Lower leg skin (tissue), 4 donors: ENCODE data around the gene USP48. TPM values are rescaled to one million over a fixed set of nuclear protein-coding genes. Genes with fewer than 3 reads are reported as not detected.

Source experiments
- DNase-seq, 2 donors: peaks; one replicate each; pipeline ENCODE4 v3.0.0-alpha.2; 2019; ENCODE audit warnings: low spot score in 2 of 2
- H3K4me3 ChIP-seq: fragments of 200-600 bp; sonication (generic); 2 replicates; pipeline ENCODE4 v1.5.1; 2017; ENCODE audit warnings: mild to moderate bottlenecking, low read depth; ENCODE audit not compliant: poor library complexity, severe bottlenecking
- CTCF ChIP-seq, 3 donors: fragments of 450-650 bp; IDR thresholded peaks; one replicate each; pipeline ENCODE4 v1.5.1; 2016; ENCODE audit warnings: antibody characterized with exemption in 3 of 3, mild to moderate bottlenecking in 3 of 3, moderate library complexity in 2 of 3
- POLR2A ChIP-seq, 2 donors: fragments of 450-650 bp; IDR thresholded peaks; one replicate each; pipeline ENCODE4 v1.6.1; 2016 to 2017; ENCODE audit warnings: antibody characterized with exemption in 2 of 2, mild to moderate bottlenecking in 1 of 2, moderate library complexity in 1 of 2
- WGBS, 2 donors: methylation state at CpG; one replicate each; pipeline ENCODE4 v1.1.5; 2018; 5-methylcytosine and 5-hydroxymethylcytosine counted together
- intact Hi-C: fragments of 100-400 bp; cut with DNase I; formaldehyde crosslinking; loops from one replicate; pipeline ENCODE4 v1.15.0; 2023; ENCODE audit warnings: low total_unique reads
- total RNA-seq, 4 donors: library from RNA; depleted of rRNA; stranded (reverse); fragments of >200 nt; gene quantifications; one replicate each; pipeline ENCODE4 v1.1.0, GENCODE V29; 2016

USP48 gene
- total RNA-seq, 4 donors from 2014 or later, result 26.9 to 38.1 (median 31.5) TPM

DNA sequence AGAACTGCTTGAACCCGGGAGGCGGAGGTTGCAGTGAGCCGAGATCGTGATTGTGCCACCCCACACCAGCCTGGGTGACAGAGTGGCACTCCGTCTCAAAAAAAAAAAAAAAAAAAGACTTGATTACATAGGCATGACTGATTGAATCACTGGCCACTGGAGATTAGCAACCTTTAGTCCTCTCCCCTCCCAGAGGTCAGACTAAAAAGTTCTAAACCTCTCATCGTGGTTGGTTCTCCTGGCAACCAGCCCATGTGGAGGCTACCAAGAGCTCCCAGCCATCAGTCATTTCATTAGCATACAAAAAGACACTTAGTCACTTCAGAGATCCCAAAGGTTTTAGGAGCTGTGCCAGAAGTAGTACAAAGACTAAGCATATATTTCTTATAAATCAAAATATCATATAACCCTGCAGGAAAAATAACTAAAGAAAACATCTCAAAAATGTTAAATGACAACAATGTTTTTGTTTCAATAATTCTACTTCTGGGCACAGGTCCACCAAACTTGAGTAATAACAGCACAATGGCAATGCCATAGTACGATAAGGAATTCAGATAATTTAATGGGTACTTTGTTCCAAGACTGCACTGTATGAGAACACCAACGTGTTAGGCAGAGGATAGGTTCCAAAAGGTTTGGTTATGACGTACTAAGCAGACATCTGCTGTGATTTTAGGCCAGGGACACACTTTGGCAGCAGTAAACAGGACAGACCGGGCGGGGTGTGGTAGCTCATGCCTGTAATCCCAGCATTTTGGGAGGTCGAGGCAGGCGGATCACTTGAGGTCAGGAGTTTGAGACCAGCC lies 18.1 kb downstream of the USP48 start:
- H3K4me3 ChIP-seq, result no peak overlapping the region
- WGBS, 2 donors, result 32 to 37% methylated on average over 13 of the region's 13 CpGs
- peak in 1 of 2 donors; percentile 49 for DNase-seq
- intact Hi-C loops, result no loop called here
- TF ChIP-seq CTCF (IDR thresholded peaks at IDR 0.05), result no peak
- no peak for TF ChIP-seq POLR2A (IDR thresholded peaks at IDR 0.05)

GRCh38 chr1:21763694-21764419 lies 19.1 kb downstream of the USP48 start:
- DNase-seq, result no peak
- TF ChIP-seq POLR2A (IDR thresholded peaks at IDR 0.05) (no peak), CTCF (IDR thresholded peaks at IDR 0.05) (no peak)
- WGBS, 2 donors, result 76 to 78% methylated on average over 7 of the region's 7 CpGs
- H3K4me3 ChIP-seq, result no peak overlapping the region
- intact Hi-C loops, result no loop called here

GRCh38 chr1:21763236-21763635 lies 19.7 kb downstream of the USP48 start:
- no peak for TF ChIP-seq POLR2A (IDR thresholded peaks at IDR 0.05)
- TF ChIP-seq CTCF (IDR thresholded peaks at IDR 0.05), result no peak
- 90 to 92% methylated on average over 10 of the region's 10 CpGs for WGBS, 2 donors
- intact Hi-C loops, result no loop called here
- no peak for DNase-seq
- no peak overlapping the region for H3K4me3 ChIP-seq

DNA sequence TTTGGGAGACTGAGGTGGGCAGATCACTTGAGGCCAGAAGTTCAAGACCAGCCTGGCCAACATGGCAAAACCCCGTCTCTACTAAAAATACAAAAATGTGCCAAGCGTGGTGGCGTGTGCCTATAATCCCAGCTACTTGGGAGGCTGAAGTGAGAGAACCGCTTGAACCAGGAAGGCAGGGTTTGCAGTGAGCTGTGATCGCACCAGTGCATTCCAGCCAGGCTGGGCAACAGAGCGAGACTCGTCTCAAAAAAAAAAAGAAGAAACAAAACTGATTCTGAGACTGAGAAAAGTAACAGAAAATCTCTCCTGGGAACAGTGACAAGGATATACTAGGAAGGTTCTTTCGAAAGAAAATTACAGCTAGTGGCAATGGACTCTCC lies 20.9 kb downstream of the USP48 start:
- WGBS, 2 donors, result 82 to 91% methylated on average over 8 of the region's 8 CpGs
- no peak overlapping the region for H3K4me3 ChIP-seq
- intact Hi-C loops, result no loop called here
- no peak for TF ChIP-seq POLR2A (IDR thresholded peaks at IDR 0.05)
- no peak for TF ChIP-seq CTCF (IDR thresholded peaks at IDR 0.05)
- no peak for DNase-seq

DNA sequence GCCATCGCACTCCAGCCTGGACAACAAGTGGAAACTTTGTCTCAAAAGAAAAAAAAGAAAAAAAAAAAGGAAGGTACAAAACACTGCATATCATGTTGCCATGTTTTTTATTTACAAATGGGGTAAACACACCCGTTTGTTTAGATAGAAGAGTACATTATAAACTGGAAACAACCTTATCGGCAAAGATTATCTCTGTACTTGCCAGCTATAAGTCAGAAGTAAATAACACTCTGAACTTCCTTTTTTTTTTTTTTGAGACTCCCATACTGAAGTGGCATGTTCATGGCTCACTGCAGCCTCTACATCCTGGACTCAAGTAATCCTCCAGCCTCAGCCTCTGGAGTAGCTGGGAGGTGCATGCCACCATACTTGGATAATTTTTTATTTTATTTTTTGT lies 21.9 kb downstream of the USP48 start:
- TF ChIP-seq CTCF (IDR thresholded peaks at IDR 0.05), result no peak
- TF ChIP-seq POLR2A (IDR thresholded peaks at IDR 0.05), result no peak
- H3K4me3 ChIP-seq, result no peak overlapping the region
- WGBS, 2 donors, result 53 to 63% methylated on average over 3 of the region's 3 CpGs
- intact Hi-C loops, result no loop called here
- no peak for DNase-seq
